Measurements from ENCODE around the gene RRM2.
"Not testable (repeated sequence)": the region's sequence is repeated elsewhere in the genome, so short reads cannot be mapped to it uniquely, and the experiment has no call there.

RRM2 gene

DNA sequence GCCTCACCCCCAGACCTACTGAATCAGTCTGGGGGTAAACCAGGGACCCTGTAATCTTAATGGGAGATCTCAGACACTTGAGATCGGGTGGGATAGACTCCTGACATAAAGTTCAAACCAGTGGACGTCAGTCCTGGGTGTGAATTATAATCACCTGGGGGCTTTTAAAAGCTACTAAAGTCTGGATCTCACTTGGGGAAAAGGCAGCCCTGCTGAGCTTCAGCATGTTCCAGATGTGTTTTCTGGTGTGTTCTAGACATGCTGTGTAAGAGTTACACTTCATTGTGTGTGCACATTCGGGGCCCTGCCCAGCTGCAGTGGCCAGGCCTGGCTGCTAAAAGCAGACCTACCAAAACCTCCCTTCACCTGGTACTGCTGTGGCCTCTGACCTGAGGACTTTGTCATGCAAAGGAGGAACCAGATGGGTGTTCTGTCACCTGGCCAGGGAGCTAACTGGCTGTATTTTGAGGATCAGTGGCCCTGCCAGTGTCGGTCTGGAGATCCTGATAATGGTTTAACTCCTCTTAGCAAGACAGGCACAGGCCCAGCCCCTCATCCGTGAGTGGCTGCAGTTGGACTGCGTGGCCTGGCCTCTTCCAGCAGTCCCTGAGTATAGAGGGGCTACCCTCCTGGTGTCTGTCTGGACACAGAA is 10.6 kb downstream of the RRM2 start:
- DNase-seq = no peak

DNA sequence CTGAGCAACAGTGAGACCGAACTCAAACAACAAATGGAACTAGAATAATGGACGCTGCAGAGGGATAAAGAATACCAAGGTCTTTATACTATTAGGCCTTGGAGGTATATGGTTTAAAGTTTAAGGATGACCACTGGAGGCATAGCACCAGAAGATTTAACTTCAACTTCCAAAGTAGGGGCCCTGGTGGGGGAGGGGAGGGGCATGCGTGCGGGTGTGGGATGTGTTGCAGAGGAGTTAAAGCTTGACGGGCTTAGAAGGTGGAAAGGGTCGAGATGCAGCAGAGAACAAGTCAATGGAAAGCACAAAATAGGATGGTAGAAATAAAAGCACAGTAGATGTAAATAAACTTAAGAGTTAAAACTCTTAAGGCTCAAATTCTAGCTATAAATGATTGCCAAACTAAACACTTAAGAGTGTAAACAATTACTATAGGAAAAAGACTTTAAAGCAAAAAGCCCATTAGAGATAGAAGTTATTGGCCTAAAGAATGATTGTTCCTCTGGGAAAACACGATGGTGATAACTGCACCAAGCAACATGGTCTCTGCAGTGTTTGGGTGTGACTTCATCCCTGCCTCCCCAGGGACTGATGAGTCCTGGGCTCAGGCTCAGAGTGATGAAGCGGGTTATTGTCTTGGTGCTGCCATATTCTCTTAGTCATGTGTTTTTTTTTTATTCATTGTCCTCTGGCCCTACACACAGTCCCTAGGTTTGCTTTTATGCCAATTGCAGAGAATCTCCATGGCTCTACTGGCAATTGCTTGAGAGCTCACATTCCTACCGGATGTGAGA is 13.0 kb downstream of the RRM2 start:
- DNase-seq = peak in 1 of 2 experiments; percentile 21

DNA sequence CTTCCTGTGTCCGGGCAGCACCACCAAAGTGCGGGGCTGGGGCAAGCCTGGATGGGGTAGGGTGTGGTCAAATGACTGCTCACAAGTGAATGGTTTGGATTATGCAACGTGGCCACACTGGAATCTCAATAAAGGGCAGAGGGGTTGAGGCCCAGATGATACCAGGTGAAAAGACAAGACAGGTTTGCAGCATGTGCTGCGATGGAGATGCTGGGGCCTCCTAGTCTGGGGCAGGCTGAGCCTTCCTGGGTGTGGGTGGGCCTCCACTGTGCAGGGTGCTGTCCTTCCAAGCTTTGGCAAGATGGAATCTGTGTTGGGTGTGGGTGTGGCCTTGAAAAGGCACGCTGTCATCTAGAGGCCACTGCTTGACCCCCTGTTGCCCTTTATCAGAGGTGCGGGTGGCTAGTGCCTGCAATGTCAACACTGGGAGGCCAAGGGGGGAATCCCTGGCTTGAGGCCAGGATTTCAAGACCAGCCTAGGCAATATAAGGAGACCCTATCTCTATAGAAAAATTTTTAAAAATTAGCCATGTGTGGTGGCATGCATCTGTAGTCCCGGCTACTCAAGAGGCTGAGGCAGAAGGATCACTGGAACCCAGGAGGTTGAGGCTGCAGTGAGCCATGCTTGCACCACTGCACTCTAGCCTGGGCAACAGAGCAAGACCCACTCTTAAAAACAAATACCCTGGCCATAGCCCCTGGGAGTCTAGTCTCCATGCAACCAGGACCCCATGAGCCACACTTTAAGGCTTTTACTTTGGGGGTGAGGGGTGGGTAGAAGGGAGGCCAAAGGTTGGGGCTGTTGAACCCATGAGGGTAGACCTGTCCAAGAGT is 13.8 kb downstream of the RRM2 start:
- no peak for DNase-seq

DNA sequence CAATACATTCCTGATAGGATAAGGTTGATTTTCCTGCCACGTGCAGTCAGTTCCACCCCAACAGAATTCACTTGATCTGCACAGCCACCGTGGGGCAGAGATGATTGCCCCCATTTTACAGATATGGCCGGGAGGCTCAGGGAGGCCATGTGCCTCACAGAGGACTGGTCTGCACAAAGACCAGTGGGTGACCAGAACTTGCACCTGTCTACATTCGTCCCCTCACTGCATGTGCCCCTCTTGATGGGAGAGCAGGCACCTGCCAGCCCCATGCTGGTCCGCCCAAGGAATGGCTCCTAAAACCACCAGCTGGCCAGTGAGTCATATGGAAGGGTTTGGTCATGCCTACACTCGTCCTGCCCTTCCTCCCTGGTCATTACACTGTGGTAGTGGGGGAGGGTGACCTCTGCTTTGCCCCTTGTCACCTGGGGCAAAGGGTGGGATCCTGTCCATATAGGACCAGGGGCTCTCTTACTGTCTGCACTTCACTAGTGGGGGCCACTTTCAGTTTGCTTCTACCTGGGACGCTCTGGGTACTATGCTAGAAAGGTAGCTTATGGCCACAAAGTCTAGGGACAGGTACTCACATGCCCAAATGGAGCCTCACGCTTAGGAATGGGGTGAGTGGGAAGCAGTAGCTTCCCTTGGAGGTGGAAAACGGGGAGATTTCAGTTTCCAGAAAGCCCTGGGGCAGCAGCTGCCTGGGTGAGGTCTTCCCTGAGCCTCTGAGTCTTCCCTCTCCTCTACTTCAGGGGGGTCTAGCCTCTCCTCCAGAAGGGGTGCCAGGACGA is 14.7 kb downstream of the RRM2 start:
- no peak for DNase-seq

DNA sequence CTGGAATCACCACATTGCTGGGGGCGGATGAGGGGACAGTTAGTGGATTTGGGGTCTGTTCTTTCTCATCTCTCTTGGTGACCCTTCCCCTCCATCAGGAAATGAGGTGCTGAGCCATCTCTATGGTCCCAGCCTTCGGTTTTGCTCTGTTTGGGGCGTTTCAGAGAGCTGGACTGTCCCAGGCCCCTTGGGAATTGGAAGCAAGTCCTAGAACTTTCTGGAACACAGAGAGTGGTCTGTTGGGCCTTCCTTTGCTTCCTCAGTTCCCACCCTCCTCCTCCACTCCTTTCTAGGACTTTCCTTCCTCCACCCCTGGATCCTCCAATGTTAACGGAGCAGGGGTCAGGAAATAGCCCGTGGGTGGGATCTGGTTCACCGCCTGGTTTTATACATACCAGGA is 17.0 kb downstream of the RRM2 start:
- no peak for DNase-seq

DNA sequence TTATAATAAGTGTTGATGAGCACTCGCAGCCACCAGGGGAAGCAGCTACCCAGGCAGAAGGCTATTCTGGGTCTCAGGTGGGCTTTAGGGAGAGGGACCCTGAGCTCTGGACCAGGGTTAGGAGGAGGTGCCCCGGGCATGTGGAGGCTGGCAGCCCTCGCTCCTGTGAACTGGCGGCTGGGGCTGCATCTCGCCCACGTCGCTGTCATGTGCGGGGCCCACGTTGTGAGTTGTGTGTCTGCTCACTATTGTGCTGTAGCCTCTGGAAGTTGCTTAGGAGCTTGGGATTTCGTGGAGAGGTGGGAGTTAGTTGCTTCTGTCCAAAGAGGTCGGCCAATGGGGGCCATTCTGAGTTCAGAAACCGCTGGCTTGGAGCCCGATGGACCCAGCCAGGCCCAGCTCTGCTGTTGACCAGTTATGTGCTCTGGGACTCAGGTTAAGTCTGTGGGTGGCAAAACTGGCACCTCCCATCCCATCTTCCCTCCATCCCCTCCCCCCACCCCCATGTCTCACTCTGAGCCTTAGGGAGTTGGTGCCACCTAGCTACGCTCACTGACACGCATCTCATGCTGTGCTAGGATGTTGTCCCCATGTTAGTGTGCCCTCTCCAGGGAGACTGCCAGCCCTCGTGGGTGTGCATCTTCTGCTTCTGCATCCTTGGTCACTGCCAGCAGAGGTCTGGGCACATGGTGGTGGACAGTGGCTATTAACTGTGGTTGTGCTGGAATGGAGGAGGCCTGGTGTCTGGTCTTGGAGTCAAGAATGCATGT is 18.5 kb downstream of the RRM2 start:
- DNase-seq = no peak

DNA sequence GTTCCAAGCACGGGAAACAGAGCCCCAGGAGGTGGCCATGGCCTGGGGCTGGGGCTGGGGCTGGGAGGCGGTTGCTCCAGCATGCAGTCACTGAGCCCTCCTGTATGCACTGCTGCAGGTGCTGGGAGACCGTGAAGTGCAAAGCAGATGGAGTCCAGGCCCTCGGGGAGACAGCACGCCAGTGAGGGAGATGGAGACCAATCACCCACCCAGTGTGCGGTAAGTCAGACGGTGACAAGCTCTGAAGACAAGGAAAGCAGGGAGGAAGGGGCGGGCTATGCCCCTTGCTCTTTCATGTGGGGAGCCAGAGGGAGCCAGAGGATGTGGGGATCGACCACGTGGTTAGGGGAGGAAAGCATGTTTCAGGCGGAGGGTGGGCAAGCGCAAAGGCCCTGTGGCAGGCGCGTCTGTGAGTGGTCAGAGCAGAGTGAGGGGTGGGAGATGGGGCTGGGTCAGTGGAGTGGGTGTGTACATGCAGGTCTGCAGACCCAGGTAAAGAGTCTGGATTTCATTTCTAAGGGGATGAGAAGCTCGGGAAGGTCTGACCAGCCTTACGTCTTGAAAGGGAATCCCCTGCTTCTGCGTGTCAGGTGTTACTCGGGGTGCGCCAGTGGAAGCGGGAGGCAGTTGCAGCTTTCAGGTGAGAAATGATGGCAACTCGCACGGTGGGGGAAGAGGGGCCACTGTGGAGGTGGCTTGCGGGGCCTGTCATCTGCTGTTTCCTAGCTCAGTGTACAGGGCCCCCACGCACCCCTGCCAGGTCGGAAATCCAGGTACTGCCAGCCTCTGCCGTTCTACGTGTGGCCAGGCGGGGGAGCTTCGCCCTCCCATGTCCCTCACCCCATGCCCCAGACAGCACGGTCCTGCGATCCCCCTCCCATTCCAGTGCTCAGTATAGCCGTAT is 19.4 kb downstream of the RRM2 start:
- peak in 1 of 2 experiments; percentile 10 for DNase-seq

DNA sequence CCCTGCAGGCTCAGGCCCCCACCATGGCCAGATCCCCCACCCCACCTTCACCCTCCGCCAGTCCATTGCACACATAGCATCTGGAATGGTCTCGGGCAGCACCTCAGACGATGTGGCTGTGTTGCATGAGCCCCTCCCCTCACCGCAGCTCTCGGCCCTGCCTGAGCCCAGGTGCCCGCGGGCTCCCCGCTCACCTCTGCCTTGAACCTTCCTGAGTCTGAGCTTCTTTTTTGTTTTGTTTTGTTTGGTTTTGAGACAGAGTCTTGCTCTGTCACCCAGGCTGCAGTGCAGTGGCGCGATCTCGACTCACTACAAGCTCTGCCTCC is 20.1 kb downstream of the RRM2 start:
- no peak for DNase-seq

DNA sequence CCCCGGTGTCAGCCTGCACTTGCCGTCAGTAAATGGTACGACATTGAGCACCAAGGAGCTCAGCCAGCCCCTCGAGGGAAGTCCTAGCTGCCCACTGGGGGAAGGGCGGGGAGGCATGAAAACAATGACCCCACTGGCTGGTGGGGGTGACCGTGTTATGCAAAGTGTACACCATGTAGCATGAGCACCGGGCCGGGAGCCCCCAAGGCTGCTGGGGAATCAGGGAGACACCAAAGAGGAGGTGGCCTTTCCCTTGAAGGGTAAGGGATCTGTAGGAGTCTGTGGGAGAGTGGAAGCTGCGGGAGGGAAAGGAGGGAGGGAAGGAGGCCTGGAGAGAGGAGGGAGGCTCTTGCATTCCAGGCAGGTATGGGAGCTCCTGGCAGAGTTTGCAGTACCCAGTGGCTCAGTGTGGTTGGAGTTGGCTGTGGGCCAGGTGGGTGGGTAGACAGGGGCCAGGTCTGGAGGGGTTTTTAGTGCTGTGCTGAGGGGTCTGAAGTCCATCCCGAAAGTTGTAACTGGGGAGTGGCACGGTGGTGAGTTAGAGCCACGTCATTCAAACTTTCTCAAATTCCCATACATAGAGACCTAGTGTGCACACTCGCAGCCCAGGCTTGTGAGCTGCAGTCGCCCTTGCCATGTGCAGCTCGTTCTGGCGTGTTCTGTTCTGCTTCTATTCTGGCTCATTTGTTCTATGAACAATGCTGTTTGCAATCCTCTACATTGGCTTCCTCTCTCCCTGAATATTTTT is 22.4 kb downstream of the RRM2 start:
- DNase-seq = no peak

DNA sequence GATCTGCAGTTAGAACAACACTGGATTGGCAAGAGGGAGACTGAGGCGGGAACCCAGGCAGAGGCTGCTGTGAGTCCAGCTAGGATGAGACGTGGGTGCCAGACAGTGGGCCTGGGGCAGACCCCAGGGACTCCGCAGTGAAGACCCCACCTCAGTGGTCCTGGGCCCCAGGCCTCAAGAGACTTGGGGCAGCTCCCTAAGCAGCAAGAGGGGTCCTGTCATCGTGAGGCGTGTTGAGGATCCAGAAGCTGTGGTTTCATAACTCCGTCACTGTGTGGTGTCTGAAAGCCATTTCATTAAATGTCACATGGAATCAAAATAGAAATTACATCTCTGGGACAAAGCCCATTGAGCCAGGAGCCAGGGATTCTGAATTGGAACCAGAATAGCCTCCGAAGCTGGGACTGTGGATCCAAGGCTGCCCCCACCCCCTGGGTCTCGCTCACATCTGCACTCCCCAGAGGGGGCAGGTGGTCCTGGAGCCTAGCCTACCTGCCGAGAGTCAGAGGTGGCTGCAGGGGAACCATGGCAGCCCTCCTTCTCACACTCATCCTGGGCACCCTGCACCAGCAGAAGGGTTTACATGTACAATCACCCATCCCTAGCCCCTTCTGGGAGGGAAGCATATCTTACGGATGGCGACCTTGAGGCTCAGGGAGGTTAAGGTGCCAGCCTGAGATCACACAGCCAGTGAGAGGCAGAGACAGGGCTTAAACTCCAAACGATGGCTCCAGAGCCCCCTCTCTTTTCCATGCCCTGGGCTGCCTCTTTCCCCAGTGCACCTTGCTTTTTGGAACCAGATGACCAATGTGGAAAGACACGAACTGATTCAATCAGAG is 23.2 kb downstream of the RRM2 start:
- DNase-seq = no peak

DNA sequence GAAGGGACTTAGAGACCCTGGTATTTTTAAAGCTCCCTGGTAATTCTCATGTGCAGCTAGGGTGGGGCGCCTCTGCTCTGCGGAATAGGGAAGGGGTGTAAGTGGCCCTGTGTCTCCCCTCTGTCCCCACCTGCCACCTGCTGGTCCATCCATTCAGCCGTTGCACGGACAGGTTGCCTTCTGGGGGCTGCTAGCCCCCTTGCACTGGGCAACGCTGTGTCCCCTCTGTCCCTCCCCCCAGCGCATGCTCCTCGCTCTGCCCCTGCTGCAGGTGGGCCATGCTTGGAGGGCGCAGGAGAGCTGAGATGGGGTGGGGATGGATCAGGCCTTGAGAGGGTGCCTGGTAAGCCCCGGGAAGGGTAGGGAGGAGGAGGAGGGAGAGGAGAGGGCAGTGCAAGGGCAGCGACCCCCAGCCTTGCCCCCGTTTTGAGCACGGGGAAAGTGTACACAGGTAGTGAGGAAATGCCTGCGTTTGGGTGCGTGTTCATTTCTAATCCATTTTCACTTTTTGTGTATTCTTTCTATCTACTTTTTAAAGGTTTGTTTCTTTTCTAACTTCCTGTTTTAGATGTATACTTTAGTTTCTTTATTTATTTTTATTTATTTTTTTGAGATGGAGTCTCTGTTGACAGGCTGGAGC is 23.9 kb downstream of the RRM2 start:
- DNase-seq = no peak

DNA sequence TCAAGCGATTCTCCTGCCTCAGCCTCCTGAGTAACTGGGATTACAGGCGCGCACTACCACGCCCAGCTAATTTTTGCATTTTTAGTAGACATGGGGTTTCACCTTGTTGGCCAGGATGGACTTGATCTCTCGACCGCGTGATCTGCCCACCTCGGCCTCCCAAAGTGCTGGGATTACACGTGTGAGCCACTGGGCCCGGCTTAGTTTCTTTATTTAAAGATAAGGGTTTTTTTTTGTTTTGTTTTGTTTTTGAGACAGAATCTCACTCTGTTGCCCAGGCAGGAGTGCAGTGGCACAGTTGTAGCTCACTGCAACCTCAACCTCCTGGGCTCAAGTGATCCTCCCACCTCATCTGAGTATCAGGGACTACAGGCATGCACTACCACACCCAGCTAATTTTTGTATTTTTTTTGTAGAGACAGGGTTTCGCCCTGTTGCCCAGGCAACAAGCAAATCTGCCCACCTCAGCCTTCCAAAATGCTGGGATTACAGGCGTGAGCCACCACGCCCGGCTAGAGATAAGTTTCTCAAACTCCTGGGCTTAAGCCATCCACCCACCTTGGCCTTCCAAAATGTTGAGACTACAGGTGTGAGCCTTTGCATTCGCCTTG is 24.6 kb downstream of the RRM2 start:
- not testable (repeated sequence) for DNase-seq

DNA sequence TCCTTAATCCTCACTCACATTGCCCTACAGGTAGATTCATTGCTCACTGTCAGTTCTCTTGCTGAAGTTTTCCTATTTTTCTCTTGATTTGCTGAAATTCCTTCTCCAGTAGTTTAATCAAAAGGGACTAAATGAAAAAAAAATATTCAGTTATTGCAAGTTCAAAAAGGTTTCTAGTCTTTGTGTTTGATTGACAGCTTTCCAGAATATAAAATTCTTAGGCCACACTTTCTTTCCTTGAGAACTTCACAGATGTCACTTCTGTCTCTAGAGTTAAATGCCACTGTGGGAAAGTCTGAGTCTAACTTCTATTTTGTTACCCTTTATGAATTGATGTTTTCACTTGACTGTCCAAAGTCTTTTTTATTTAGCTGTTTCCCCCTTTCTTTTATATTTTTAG is 25.7 kb downstream of the RRM2 start:
- no peak for DNase-seq

DNA sequence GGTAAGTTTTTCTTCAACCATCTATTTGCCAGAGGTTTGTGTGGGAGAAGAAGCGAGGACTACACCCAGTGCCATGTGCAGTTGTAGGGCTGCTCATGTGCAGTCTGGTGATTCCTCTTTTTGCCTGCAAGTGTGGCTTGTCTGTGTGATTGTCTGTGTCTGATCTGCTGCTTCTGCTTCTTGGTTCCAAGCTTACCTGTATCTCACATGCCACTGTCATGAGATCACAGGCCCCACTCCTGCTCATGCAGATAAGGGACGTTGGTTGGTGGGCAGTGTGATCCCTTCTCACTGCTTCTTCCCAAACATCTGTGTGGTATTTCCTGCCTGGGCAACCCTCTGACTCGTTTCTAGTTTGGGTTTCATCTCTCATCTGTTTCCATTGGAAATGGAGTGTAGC is 27.1 kb downstream of the RRM2 start:
- no peak for DNase-seq

DNA sequence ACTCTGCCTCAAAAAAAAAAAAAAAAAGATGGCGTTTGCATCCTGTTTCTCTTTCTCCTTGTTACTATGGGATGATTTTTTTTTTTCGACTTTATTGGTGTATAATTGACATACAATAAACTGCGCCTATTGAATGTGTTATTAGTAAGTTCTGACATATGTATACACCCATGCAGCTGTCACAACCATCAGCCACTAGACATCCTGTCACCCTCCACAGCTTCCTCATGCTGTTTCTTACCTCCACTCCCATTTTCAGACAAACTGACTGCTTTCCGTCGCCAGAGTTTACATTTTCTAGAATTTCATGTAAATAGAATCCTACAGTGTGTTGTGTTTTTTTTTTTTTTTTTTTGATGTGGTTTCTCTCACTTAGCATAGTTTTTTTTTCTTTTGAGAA is 27.9 kb downstream of the RRM2 start:
- no peak for DNase-seq

DNA sequence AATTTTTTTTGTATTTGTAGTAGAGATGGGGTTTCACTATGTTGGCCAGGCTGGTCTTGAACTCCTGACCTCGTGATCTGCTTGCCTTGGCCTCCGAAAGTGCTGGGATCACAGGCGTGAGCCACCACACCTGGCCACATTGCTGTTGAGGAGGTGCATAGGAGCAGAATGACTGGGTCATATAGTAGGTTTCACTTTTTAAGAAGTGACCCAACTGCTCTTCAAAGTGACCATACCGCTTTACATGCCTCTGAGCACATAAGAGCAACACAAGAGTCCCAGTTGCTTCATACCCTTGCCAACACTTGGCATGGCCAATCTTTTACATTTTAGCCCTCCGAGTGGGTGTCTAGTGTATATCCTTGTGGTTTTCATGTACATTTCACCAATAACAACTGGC is 28.9 kb downstream of the RRM2 start:
- no peak for DNase-seq

DNA sequence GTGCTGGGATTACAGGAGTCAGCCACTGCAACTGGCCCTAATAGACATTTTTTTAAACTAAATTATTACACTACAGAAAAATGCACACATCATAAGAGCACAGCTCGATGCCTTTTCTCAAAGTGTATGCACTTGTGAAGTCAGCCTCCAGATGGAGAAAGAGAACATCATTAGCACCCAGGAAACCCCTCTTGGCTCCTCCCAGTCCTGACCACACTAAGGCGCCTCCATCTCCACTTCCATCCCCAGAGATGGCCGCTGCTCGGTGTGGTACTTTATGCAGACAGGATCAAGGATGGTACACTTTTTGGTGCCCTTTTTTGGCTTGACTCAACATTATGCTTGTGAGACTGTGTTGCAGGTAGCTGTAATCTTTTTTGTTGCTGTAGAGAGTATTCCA is 34.8 kb downstream of the RRM2 start:
- no peak for DNase-seq

DNA sequence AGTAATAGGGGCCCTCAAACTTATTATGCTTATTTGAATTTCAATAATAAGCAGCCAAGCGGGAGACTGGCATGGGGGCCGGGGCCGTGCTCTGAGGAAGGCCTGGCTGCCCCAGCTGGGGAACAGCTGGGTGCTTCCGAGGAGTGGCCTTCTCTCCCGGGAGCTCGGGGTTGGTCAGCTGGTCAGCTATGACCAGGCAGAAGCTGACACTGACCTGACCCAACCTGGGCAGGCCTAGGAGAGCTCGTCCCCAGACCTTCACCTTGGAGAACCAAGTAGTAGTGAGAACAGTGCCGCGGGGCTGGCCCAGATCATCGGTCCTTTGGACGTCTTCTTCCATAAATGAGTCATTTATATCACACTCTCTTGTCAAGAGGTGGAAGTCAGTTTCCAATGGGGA is 36.1 kb downstream of the RRM2 start:
- no peak for DNase-seq

DNA sequence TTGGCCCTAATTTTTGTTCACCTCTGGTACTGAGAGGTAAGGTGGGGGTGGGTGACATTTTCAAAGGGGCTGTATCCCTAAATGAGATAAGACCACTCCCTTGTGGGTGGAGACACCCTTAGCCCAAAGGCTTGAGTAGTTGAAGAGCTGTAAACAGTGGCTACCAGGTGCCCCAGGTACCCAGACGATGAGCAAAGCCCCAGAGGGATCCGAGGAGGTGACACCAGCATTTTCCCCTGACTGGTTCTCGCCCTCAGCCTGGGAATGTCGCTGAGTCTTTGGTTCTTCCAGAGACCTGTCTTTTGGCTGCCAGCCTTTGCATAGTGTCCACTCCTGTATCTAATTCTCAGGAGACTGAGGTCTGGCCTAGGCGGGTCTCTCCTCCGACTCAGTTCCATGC is 36.5 kb downstream of the RRM2 start:
- no peak for DNase-seq

All from NCI-H446 (cell line).